LHCN-M2 (cell line): ENCODE measurements around the gene ACAA1. TPM values are rescaled to one million over a fixed set of nuclear protein-coding genes. Genes with fewer than 3 reads are reported as not detected.
A peak's percentile ranks its signal among the peaks of the same experiment; 100 is the strongest.
"Not testable (repeated sequence)": the region's sequence is repeated elsewhere in the genome, so short reads cannot be mapped to it uniquely, and the experiment has no call there.

Experiments
- DNase-seq: peaks from one replicate; pipeline ENCODE4 v3.0.0-alpha.2; 2012; ENCODE audit warnings: low read depth
- polyA plus RNA-seq: library from polyadenylated mRNA; unstranded; fragments of >200 nt; gene quantifications from one replicate; pipeline ENCODE4 v1.2.1, GENCODE V29; 2012; ENCODE audit warnings: missing spikeins
- total RNA-seq: library from RNA; depleted of rRNA; stranded (reverse); fragments of >200 nt; gene quantifications from 2 replicates; pipeline ENCODE4 v1.2.3, GENCODE V29; 2014; rRNA removed

Gene ACAA1, protein sequence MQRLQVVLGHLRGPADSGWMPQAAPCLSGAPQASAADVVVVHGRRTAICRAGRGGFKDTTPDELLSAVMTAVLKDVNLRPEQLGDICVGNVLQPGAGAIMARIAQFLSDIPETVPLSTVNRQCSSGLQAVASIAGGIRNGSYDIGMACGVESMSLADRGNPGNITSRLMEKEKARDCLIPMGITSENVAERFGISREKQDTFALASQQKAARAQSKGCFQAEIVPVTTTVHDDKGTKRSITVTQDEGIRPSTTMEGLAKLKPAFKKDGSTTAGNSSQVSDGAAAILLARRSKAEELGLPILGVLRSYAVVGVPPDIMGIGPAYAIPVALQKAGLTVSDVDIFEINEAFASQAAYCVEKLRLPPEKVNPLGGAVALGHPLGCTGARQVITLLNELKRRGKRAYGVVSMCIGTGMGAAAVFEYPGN
- total RNA-seq, result 16.7 and 23.4 TPM in 2 replicates
- 61.5 TPM for polyA plus RNA-seq

DNA sequence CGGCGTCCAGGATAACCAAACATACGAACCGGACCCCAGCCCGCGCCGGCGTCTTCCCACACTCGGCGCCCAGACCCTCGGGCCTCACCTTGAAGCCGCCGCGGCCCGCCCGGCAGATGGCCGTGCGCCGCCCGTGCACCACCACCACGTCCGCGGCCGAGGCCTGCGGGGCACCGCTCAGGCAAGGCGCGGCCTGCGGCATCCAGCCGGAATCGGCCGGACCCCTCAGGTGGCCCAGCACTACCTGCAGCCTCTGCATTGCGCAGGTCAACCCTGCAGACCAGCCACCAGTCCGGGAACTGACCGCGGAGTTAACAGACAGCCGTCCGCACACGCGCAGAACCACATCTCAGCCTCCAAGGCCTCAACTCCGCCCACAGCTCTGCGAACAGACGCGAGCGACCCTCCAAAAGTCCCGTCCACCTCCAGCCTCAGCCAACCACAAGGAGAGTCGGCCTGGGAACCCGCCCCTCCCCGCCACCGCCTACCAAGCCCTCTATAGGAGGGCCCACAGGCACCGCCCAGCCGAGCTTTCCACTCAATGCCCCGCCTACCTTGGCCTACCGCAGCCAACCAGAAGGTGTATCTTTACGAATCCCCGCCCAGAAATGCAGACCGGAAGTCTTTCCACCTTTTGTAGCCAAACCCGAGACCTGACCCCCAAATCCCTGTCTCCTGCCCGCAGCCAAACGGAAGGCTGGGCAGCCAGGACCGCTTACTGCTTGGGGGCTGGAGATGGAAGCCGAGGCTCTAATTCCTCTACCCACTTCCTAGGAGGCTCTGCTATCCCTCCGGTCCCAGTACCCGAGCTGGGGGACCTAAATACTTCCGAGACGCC is at the start of gene ACAA1:
Gene ACAA1, minus strand, starts transcription at position 351 of the 838 bp plus-strand sequence. Its CDS starts 92 bp downstream, at position 259.
- DNase-seq, result peak; percentile 98

DNA sequence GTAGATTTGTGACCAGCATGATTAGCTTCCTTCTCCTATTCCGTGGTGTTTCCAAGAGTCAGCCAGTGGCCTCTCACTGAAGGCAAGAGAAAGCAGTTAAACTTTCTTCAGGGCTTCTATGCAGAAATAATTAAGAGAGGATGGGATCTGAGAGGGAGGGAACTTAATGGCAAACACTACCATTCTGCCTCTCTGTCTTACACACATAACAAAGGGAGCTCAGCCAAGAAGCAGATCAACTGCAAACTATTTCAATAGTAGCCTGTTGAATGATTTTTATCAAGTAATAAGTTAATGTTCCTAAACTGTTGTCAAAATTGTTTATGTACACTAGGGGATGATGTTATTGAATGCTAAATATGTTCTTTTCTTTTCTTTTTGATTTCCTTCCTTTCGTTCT is 40.3 kb upstream of the ACAA1 start:
- DNase-seq, result no peak

DNA sequence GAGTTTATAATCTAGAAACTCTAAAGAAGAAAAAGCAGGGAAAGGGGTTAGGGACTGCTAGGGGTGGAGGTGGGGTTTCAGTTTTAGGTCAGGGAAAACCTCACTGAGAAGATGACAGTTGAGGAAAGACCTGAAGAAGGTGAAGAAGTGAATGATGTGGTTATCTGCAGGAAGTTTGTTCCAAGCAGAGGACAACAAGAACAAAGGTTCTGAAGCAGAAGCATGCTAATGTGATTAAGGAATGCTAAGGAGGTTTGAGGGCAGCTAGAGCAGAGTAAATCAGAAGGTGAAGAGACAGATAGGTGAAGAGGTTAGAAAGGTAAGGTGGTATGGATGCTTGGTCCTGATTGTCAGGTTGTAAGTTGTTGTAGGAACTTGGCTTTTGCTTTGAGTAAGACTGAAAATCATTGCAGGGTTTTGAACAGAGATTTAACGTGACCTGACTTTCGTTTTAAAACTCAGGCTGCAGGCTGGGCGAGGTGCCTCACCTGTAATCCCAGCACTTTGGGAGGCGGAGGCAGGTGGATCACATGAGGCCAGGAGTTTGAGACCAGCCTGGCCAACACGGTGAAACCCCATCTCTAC is 37.0 kb upstream of the ACAA1 start:
- no peak for DNase-seq

DNA sequence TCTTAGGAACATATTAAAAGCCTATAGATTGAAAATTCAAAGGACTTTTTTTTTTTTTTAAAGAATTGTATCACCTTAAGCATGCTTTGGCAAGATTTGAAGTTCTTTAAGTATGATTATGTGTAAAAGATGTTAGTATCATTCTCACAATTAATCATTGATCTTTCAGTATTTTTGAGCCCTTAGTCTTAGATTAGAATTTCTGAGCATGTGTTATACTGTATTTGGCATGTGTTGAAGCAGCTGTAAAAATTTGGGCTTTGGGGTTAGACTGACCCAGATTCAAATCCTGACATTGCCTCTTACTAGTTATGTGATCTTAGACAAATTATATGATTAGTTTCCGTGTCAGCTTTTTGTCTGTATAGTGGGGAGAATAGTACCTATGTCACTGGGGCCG is 34.7 kb upstream of the ACAA1 start:
- no peak for DNase-seq

DNA sequence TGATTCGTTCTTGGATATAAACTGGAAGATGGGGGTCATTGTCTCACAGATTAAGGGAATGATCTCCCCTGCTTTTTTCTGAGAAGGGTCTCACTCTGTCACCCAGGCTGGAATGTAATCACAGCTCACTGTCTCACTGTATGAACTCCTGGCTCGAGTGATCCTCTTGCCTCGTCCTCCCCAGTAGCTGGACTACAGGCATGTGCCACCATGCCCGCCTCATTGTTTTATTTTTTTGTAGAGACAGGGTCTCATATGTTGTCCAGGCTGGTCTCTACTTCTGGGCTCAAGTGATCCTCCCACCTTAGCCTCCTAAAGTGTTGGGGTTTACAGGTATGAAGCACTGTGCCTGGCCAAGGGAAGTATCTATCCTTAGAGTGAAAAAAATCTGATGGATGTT is 33.8 kb upstream of the ACAA1 start:
- DNase-seq, result no peak

DNA sequence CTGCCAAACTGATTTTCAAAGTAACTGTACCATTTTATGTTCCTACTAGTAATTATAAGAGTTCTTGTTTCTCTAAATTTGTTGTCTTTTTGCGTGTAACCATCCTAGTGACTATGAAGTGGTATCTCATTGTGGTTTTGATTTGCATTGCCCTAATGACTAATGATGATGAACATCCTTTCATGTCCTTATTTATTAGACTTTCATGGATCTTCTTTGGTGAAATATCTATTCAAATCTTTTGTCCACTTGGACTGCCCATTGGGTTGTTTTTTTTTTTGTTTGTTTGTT is 32.0 kb upstream of the ACAA1 start:
- peak; percentile 81 for DNase-seq

DNA sequence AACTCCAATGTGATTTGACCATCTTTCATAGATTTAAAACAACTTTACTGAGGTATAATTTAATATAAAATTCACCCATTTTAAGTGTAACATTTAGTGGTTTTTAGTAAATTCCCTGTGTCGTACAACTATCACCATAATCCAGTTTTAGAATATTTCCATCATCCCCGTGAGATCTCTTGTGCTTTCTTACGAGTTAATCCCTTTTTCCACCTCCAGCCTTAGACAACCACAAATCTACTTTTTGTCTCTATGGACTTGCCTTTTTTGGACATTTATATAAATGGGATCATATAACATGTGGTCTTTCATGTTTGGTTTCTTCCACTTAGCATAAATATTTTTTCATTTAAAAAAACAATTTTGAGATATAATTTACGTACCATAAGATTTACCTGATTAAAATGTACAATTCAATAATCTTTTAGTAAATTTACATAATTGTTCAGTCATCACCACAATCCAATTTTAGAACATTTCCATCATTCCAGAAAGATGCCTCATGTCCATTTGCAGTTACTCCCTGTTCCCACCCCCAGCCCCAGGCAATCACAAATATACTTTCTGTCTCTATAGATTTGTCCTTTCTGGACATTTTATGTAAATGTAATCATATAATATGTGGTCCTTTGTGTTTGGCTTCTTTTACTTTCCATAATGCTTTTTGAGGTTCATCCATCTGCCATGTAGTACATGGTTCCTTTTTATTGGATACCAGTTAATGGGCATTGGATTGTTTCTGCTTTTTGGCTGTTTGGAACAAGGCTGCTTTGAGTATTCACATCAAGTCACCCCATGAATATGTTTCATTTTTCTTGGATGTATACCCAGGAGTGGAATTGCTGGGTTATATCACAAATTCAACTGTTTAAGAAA is 31.5 kb upstream of the ACAA1 start:
- DNase-seq, result peak; percentile 79

DNA sequence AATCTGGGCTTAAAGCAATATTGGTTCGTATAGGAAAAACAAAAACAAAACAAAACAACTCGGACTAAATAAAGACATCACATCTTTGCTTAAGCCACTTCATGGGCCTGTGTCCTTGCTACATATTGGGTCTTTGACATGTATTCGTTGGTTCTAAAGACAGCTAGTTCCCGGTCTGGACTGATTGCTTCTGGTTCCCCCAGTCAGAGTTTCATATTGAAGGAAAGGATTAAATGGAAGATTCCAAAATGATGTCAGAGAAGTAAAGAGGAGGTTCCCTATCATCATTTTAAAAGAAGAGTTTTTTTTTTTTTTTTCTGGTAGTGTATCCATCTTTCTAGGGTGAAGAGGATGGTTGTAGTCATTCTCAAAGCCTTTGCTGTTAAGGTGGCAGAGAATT is 30.7 kb upstream of the ACAA1 start:
- no peak for DNase-seq

DNA sequence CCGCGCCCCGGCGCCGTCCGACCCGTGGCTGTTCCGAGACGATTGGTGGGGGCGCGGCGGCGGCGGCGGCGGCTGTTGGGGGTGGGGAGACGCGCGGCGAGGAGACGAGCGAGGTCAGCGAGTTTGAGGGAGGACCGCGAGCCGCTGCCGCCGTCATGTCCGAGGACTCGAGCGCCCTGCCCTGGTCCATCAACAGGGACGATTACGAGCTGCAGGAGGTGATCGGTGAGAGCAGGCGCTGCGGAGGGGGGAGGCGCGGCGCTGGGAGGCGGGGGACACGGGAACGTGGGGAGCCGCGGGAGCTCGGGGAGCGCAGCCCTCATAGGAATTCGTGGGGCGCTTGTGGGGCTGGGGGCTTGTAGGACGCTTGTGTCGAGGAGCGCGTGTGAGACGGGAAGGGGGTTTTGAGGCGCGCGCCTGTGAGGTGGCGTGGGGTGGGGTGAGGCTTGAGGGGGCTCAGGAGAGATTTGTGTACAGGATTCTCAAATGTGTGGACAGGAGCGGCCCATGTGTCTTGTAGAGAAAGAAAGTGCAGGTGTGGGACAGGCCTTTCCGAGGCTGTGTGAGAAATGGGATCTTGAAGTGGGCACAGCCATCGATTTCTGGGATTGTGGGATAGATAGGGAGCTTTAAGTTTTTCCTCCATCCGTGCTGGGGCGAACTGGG is 28.9 kb upstream of the ACAA1 start:
- peak; percentile 9 for DNase-seq

DNA sequence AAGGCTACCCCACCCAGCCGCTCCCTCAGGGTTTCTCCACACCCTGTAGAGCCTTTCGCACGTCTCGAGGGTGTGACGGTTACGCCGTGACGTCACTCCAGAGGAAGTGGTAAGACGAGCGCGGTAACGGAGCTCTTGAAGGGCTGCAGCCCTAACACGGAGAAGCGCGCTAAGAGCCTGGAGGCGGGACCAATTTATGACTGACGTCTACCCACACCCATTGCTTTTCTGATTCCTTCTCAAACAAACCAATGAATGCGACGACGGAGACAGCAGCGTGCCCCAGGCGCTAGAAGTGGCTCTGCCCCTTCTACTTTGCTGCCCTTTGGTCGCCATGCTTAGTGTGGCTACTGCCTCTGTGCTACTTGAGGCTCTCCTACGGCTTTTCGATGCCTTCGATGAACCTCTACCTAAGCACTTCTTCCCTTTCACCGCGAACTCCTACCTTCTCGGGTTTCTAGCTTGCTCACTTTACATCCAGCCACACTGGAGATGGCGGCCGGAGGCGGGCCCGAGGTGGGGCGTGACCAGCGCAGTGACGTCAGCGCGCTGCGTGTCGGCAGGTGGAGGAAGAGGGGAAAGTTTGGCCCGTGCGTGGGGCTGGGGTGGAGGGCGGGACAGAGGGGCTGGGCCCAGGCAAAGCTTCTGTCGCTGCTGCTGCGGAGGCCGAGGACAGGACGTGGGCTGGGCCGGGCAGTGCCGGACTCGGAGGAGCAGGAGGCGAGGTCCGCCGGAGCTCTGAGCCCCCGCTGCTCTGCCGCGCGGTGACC is 28.2 kb upstream of the ACAA1 start, which contains the start of gene OXSR1:
Gene OXSR1, plus strand, starts transcription at position 586 of the 770 bp plus-strand sequence. CDS start 340 bp downstream, outside the sequence.
- peak; percentile 100 for DNase-seq

DNA sequence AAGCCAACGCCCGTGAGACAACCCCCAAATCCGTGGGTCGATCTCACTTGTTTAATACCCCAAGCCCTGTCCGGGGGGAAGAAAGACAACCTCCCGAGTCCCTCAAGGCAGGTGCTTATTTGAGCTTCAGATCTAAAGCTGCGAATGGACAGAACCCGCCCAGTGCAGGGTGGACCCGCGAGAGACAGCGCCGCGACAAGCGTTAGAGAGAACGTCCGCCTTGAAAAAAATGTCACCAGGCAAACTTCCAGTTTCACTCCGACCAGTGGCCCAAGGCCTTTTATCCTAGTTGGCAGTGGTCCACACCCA is 27.7 kb upstream of the ACAA1 start:
- no peak for DNase-seq

DNA sequence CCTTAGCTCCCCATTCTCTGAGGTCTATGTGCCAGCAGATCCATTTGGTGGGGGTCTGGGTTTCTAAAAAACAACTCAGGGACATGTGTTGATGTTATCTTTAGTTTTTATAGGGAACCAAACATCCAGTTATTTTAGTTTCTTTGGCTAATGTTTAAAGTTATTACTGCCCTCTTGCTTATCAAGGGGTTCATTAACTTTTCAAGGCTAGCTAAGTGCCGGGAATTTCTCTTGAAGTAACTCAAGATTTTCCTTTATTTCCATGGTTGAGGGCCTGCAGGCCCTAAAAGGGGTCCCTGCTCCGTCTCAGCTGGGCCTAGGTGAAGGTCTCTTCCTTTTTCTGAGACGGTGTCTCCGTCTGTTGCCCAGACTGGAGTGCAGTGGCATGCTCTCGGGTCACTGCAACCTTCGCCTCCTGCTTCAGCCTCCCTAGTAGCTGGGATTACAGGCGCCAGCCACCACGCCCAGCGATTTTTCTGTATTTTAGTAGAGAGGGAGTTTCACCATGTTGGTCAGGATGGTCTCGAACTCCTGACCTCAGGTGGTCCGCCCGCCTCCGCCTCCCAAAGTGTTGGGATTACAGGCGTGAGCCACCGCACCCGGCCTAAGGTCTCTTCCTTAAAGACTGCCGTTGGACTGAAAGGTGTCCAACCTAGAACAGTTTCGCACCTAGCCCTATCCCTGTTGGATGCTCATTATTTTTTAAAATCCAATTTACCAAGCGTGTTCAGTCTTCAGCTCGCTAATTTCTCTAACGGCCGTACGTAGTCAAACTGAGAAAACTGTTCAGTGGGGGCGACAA is 27.1 kb upstream of the ACAA1 start:
- DNase-seq, result no peak

DNA sequence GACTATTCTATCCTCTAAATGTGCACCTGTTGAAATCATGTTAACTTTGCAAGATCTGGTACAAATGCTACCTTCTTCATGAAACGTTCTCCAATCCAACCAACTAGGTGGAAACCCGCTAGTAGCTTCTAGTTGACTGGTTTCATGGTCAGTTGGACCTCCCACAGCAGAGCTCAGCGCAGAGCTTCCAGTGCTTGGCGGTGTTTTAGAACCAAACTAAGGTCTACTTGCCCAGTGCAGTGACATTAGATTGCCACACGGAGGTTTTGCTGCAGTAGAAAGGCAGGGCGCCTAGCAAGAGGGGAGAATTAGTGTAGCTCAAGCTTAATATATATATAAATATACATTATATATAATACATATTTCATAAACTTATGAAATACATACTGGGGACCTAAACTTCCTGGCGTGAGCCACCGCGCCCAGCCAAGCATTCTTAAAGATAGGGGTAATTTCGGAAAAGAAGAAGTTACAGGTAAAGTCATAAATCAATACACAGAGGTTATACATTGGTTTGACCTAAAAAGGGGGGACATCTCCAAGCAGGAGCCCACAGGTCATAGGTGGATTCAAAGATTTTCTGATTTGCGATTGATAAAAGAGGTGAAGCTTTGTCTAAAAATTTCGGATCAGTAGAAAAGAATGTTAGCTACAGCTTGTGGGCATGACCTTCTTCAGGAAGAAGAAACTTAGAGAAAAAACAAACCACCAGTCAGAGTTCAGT is 26.4 kb upstream of the ACAA1 start:
- DNase-seq, result no peak

DNA sequence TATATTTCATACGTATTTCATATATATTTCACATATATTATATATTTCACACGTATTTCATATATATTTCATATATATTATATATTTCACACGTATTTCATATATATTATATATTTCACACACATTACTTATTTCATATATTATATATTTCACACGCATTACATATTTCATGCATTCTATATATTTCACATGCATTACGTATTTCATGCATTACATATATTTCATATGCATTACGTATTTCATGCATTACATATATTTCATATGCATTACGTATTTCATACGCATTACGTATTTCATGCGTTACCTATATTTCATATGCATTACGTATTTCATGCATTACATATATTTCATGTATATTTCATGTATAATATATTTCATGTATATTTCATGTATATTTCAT is 23.8 kb upstream of the ACAA1 start:
- not testable (repeated sequence) for DNase-seq

DNA sequence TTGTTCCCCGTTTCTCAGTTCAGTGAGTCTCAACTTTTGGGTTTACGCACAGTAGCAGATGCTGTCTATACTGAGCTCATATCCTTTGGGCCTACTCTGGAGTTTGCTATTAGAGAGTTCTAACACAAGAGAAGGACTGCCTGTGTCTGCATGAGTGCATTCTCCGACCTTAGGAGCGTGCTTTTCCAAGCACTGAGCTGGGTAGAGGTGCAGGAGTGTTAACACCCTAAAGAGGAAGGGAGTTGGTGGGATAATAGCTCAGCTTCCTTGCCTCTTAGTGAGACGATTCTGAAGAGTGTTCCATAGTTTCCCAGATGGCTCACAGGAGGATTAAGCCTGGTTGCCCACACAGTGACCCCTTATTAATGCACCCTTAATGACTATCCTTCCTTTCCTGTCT is 21.5 kb upstream of the ACAA1 start:
- DNase-seq, result no peak

DNA sequence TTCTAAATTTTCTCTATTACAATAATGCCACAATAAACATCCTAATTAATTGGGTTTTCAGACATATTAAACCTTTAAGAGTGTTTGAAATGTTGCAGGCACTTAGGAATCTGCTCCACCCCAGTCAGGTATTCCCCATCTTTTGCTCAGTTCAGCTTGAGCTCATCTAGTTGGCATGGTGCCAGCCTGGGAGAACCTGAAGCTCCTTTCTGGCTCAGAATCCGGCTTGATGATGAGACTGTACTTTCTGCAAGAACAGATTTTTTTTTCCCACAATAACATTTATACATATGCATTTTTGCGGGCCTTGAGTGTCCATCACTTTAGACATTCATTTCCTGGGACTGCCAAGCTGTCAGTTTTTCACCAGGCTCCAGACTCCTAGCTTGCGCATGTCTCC is 20.7 kb upstream of the ACAA1 start:
- DNase-seq, result no peak

DNA sequence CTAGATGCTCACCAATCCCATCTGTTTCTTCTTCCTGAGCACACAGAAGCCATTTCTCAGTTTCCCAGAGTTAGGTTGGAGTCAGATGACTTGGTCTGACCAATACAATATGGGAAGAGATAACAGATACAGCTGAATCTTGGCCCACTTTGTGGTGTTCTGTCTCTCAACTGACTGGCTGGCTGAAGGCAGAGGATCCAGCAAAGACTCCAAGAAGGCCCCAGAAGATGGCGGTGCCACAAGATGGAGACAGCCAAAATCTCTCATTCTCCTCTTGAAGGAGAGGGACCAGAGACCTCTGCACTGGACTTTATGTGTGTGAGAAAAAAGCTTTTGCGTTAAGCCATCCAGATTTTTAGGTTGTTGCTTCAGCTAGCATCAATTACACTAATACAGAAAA is 20.2 kb upstream of the ACAA1 start:
- DNase-seq, result no peak

DNA sequence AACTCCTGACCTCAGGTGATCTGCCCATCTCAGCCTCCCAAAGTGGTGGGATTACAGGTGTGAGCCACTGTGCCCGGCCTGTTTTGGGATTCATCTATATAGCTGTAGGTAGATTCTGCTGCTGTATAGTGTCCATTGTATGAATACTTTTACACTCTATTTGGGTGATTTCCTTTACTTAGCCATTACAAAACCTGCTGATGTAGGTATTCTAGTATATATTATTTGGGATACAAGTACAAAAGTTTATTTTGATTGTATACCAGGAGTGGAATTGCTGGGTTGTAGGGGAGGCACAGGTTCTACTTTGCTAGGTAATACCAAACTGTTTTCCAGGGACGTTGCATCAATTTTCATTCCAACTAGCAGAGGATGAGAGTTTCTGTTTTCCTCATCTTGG is 18.9 kb upstream of the ACAA1 start:
- DNase-seq, result no peak
